H1 (cell line): Measurements from ENCODE around the gene TNN.

ENCODE experiments used
- CREB1 ChIP-seq: IDR thresholded peaks from 2 replicates; pipeline ENCODE4 v1.6.1; 2012; ENCODE audit warnings: inconsistent platforms
- EGR1 ChIP-seq: IDR thresholded peaks from 2 replicates; pipeline ENCODE4 v1.6.1; 2011; ENCODE audit warnings: low read depth, low read length, borderline replicate concordance
- EP300 ChIP-seq, 2 experiments: IDR thresholded peaks; 1 replicate in 1 of 2; 2 replicates in 1 of 2; pipeline ENCODE4 v1.6.1; 2011 to 2012; ENCODE audit warnings: low read depth in 2 of 2, low read length in 2 of 2, mild to moderate bottlenecking in 2 of 2, borderline replicate concordance in 1 of 2, inconsistent platforms in 1 of 2, moderate library complexity in 1 of 2
- RAD21 ChIP-seq, 2 experiments: IDR thresholded peaks in 1 of 2; conservative IDR thresholded peaks in 1 of 2; 2 replicates each; pipeline ENCODE4 v1.6.1; 2011; ENCODE audit warnings: low read depth in 2 of 2, low read length in 2 of 2, improper control_type of control experiment in 1 of 2, inconsistent platforms in 1 of 2, mild to moderate bottlenecking in 1 of 2, moderate library complexity in 1 of 2
- SRF ChIP-seq: IDR thresholded peaks from 2 replicates; pipeline ENCODE4 v1.6.1; 2011; ENCODE audit warnings: mild to moderate bottlenecking, low read depth, low read length, moderate library complexity
- ZNF274 ChIP-seq: IDR thresholded peaks from 2 replicates; pipeline ENCODE4 v1.7.0; 2012; ENCODE audit warnings: low read length, borderline replicate concordance; ENCODE audit errors: extremely low read depth
- TF ChIP-seq, protein P1 (sequence below), 3 experiments: IDR thresholded peaks; 1 replicate in 2 of 3; 2 replicates in 1 of 3; pipeline versions ENCODE4 v1.5.1 to v1.6.1; 2011; ENCODE audit warnings: low read length in 3 of 3, mild to moderate bottlenecking in 3 of 3, inconsistent platforms in 2 of 3, low read depth in 1 of 3, moderate library complexity in 1 of 3; ENCODE audit not compliant: insufficient read depth in 1 of 3; ENCODE audit errors: control extremely low read depth in 1 of 3

DNA sequence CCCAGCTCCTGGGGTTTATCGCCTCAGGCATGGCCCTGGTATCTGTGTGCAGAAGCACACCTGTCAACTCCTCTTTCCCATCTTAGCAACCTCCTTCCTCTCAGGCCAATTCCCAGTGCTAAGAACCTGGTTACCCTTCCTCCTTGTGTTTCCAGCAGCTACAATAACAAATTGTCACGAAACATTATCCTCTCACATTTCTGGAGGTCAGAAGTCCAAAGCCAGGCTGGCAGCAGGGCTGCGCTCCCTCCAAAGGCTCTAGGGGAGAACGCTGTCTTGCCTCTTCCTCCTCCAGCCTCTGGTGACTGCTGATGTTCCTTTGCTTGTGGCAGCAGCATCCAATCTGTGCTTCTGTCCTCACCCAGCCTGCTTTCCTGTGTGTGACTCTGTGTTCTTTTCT lies 33.7 kb upstream of the TNN start:
- TF ChIP-seq, protein P1, sequence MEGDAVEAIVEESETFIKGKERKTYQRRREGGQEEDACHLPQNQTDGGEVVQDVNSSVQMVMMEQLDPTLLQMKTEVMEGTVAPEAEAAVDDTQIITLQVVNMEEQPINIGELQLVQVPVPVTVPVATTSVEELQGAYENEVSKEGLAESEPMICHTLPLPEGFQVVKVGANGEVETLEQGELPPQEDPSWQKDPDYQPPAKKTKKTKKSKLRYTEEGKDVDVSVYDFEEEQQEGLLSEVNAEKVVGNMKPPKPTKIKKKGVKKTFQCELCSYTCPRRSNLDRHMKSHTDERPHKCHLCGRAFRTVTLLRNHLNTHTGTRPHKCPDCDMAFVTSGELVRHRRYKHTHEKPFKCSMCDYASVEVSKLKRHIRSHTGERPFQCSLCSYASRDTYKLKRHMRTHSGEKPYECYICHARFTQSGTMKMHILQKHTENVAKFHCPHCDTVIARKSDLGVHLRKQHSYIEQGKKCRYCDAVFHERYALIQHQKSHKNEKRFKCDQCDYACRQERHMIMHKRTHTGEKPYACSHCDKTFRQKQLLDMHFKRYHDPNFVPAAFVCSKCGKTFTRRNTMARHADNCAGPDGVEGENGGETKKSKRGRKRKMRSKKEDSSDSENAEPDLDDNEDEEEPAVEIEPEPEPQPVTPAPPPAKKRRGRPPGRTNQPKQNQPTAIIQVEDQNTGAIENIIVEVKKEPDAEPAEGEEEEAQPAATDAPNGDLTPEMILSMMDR (IDR thresholded peaks at IDR 0.05; ENCODE audit: control extremely low read depth in 1 of 3, insufficient read depth in 1 of 3, low read depth in 1 of 3, low read length in 3 of 3), result no peak
- no peak for TF ChIP-seq CREB1
- no peak for TF ChIP-seq EP300 (IDR thresholded peaks at IDR 0.05; ENCODE audit: borderline replicate concordance in 1 of 2, low read depth in 2 of 2, low read length in 2 of 2)
- TF ChIP-seq SRF, result no peak
- no peak for TF ChIP-seq EGR1
- no peak for TF ChIP-seq RAD21 (IDR thresholded peaks at IDR 0.05 in 1 of 2, conservative IDR thresholded peaks at IDR 0.05 in 1 of 2; ENCODE audit: low read depth in 2 of 2, low read length in 2 of 2)
- TF ChIP-seq ZNF274, result no peak
